ENCODE data around the gene HSPA12B. TPM values are rescaled to one million over a fixed set of nuclear protein-coding genes. Genes with fewer than 3 reads are reported as not detected.

The HSPA12B gene
- polyA plus RNA-seq, 5 donors, result 21.2 to 34.6 (median 24.0) TPM

GRCh38 chr20:3727401-3728021, 5.0 kb upstream of the HSPA12B start:
- DNase-seq, result no peak

GRCh38 chr20:3728354-3728753, 4.1 kb upstream of the HSPA12B start:
- no peak for DNase-seq

GRCh38 chr20:3728876-3729275, 3.6 kb upstream of the HSPA12B start:
- no peak for DNase-seq

- DNase-seq, result no peak
Observed at GRCh38 chr20:3729378-3729777, 3.1 kb upstream of the HSPA12B start.

GRCh38 chr20:3729811-3730540, 2.5 kb upstream of the HSPA12B start:
- DNase-seq, result no peak

GRCh38 chr20:3730803-3731672, 1.4 kb upstream of the HSPA12B start:
- no peak for DNase-seq

- DNase-seq, result no peak
Observed at GRCh38 chr20:3731944-3732326, 550 bp upstream of the HSPA12B start.

GRCh38 chr20:3733119-3733995, 872 bp downstream of the HSPA12B start:
- DNase-seq, result no peak

GRCh38 chr20:3734111-3734843, 1.8 kb downstream of the HSPA12B start:
- DNase-seq, result no peak

- DNase-seq, result no peak
Observed at GRCh38 chr20:3735768-3736167, 3.3 kb downstream of the HSPA12B start.

GRCh38 chr20:3738111-3739053, 5.9 kb downstream of the HSPA12B start:
- DNase-seq, result no peak

GRCh38 chr20:3739054-3739925, 6.8 kb downstream of the HSPA12B start:
- DNase-seq, result no peak

- DNase-seq, result no peak
Observed at GRCh38 chr20:3739926-3740451, 7.5 kb downstream of the HSPA12B start.

- DNase-seq, result no peak
Observed at GRCh38 chr20:3740615-3741301, 8.3 kb downstream of the HSPA12B start.

GRCh38 chr20:3741836-3742458, 9.5 kb downstream of the HSPA12B start:
- no peak for DNase-seq

GRCh38 chr20:3743251-3743650, 10.8 kb downstream of the HSPA12B start:
- DNase-seq, result no peak

GRCh38 chr20:3744037-3744436, 11.6 kb downstream of the HSPA12B start:
- no peak for DNase-seq

All from right lung (tissue), 5 donors.